Measurements from ENCODE around the gene RBM4. TPM values are rescaled to one million over a fixed set of nuclear protein-coding genes. Genes with fewer than 3 reads are reported as not detected.
A peak's percentile ranks its signal among the peaks of the same experiment; 100 is the strongest.
"Not testable (repeated sequence)": the region's sequence is repeated elsewhere in the genome, so short reads cannot be mapped to it uniquely, and the experiment has no call there.

Gene RBM4
- total RNA-seq, 2 experiments from 2014 or later: 134 to 140 TPM

GRCh38 chr11:66628061-66628603 lies 10.4 kb upstream of the RBM4 start:
- H3K27ac Mint-ChIP-seq: peak overlapping the region; percentile 52

GRCh38 chr11:66629356-66629755 lies 9.1 kb upstream of the RBM4 start:
- no peak for DNase-seq
- H3K4me3 Mint-ChIP-seq: no peak overlapping the region
- H3K36me3 Mint-ChIP-seq: peaks cover 61% of the 10 kb centered on the region
- no peak overlapping the region for H3K27ac Mint-ChIP-seq
- peaks cover 34% of the 10 kb centered on the region for H3K4me1 Mint-ChIP-seq
- no peaks in the 10 kb centered on the region for H3K27me3 Mint-ChIP-seq
- H3K9me3 Mint-ChIP-seq: no peaks in the 10 kb centered on the region

More at GRCh38 chr11:66628061-66628603, 10.4 kb upstream of the RBM4 start:
- DNase-seq: no peak
- Mint-ChIP-seq H3K36me3 (peaks cover 66% of the 10 kb centered on the region), H3K9me3 (no peaks in the 10 kb centered on the region), H3K4me1 (peaks cover 42% of the 10 kb centered on the region), H3K27me3 (no peaks in the 10 kb centered on the region), H3K4me3 (no peak overlapping the region)

- Mint-ChIP-seq H3K4me3 (no peak overlapping the region), H3K36me3 (peaks cover 57% of the 10 kb centered on the region), H3K27me3 (no peaks in the 10 kb centered on the region), H3K27ac (peak overlapping the region; percentile 54), H3K9me3 (no peaks in the 10 kb centered on the region), H3K4me1 (peaks cover 38% of the 10 kb centered on the region)
- DNase-seq: no peak
Observed at GRCh38 chr11:66631883-66632282, 6.6 kb upstream of the RBM4 start.

GRCh38 chr11:66632952-66633351 lies 5.6 kb upstream of the RBM4 start:
- H3K27me3 Mint-ChIP-seq: no peaks in the 10 kb centered on the region
- no peaks in the 10 kb centered on the region for H3K9me3 Mint-ChIP-seq
- H3K4me3 Mint-ChIP-seq: no peak overlapping the region
- DNase-seq: no peak
- peaks cover 45% of the 10 kb centered on the region for H3K4me1 Mint-ChIP-seq
- no peak overlapping the region for H3K27ac Mint-ChIP-seq
- H3K36me3 Mint-ChIP-seq: peaks cover 58% of the 10 kb centered on the region

GRCh38 chr11:66636411-66636810 lies 2.1 kb upstream of the RBM4 start:
- H3K27ac Mint-ChIP-seq: peak overlapping the region; percentile 58
- H3K27me3 Mint-ChIP-seq: no peaks in the 10 kb centered on the region
- no peak overlapping the region for H3K4me3 Mint-ChIP-seq
- peaks cover 50% of the 10 kb centered on the region for H3K4me1 Mint-ChIP-seq
- no peak for DNase-seq
- H3K9me3 Mint-ChIP-seq: no peaks in the 10 kb centered on the region
- peaks cover 68% of the 10 kb centered on the region for H3K36me3 Mint-ChIP-seq

GRCh38 chr11:66637557-66638176 lies 836 bp upstream of the RBM4 start:
- Mint-ChIP-seq H3K36me3 (peaks cover 70% of the 10 kb centered on the region), H3K4me3 (peak overlapping the region; percentile 99), H3K27me3 (no peaks in the 10 kb centered on the region), H3K27ac (peak overlapping the region; percentile 99), H3K4me1 (peaks cover 57% of the 10 kb centered on the region), H3K9me3 (no peaks in the 10 kb centered on the region)
- DNase-seq: no peak

GRCh38 chr11:66639066-66639813 lies 737 bp downstream of the RBM4 start:
- Mint-ChIP-seq H3K9me3 (no peaks in the 10 kb centered on the region), H3K4me3 (peak overlapping the region; percentile 99), H3K27ac (peak overlapping the region; percentile 99), H3K27me3 (no peaks in the 10 kb centered on the region), H3K4me1 (peaks cover 71% of the 10 kb centered on the region), H3K36me3 (peaks cover 77% of the 10 kb centered on the region)
- DNase-seq: peak; percentile 18

GRCh38 chr11:66639814-66640340 lies 1.4 kb downstream of the RBM4 start:
- Mint-ChIP-seq H3K4me3 (peak overlapping the region; percentile 99), H3K27ac (peak overlapping the region; percentile 99), H3K4me1 (peaks cover 75% of the 10 kb centered on the region), H3K36me3 (peaks cover 78% of the 10 kb centered on the region)
- not testable (repeated sequence) for DNase-seq, H3K9me3 Mint-ChIP-seq, H3K27me3 Mint-ChIP-seq

- Mint-ChIP-seq H3K9me3 (no peaks in the 10 kb centered on the region), H3K4me1 (peaks cover 89% of the 10 kb centered on the region), H3K27me3 (no peaks in the 10 kb centered on the region), H3K27ac (peak overlapping the region; percentile 5), H3K4me3 (peak overlapping the region; percentile 99), H3K36me3 (peaks cover 92% of the 10 kb centered on the region)
- DNase-seq: no peak
Observed at GRCh38 chr11:66641834-66642233, 3.3 kb downstream of the RBM4 start.

GRCh38 chr11:66643745-66644437 lies 5.4 kb downstream of the RBM4 start:
- H3K27me3 Mint-ChIP-seq: no peaks in the 10 kb centered on the region
- H3K36me3 Mint-ChIP-seq: peaks cover 87% of the 10 kb centered on the region
- H3K9me3 Mint-ChIP-seq: no peaks in the 10 kb centered on the region
- peak overlapping the region; percentile 27 for H3K27ac Mint-ChIP-seq
- no peak for DNase-seq
- peaks cover 88% of the 10 kb centered on the region for H3K4me1 Mint-ChIP-seq
- H3K4me3 Mint-ChIP-seq: peak overlapping the region; percentile 99

- H3K36me3 Mint-ChIP-seq: peaks cover 83% of the 10 kb centered on the region
- no peak for DNase-seq
- no peaks in the 10 kb centered on the region for H3K27me3 Mint-ChIP-seq
- no peak overlapping the region for H3K4me3 Mint-ChIP-seq
- H3K27ac Mint-ChIP-seq: no peak overlapping the region
- H3K4me1 Mint-ChIP-seq: peaks cover 76% of the 10 kb centered on the region
- no peaks in the 10 kb centered on the region for H3K9me3 Mint-ChIP-seq
Observed at GRCh38 chr11:66646828-66647227, 8.3 kb downstream of the RBM4 start.

- H3K27me3 Mint-ChIP-seq: no peaks in the 10 kb centered on the region
- H3K4me1 Mint-ChIP-seq: peaks cover 55% of the 10 kb centered on the region
- no peak overlapping the region for H3K27ac Mint-ChIP-seq
- peaks cover 68% of the 10 kb centered on the region for H3K36me3 Mint-ChIP-seq
- H3K4me3 Mint-ChIP-seq: no peak overlapping the region
- no peaks in the 10 kb centered on the region for H3K9me3 Mint-ChIP-seq
- no peak for DNase-seq
Observed at GRCh38 chr11:66649903-66650302, 11.4 kb downstream of the RBM4 start.

GRCh38 chr11:66651016-66651415 lies 12.5 kb downstream of the RBM4 start:
- Mint-ChIP-seq H3K4me3 (no peak overlapping the region), H3K4me1 (peaks cover 45% of the 10 kb centered on the region), H3K36me3 (peaks cover 62% of the 10 kb centered on the region), H3K9me3 (no peaks in the 10 kb centered on the region), H3K27ac (peak overlapping the region; percentile 34), H3K27me3 (no peaks in the 10 kb centered on the region)
- no peak for DNase-seq

GRCh38 chr11:66652651-66653050 lies 14.1 kb downstream of the RBM4 start:
- Mint-ChIP-seq H3K27ac (peak overlapping the region; percentile 43), H3K9me3 (no peaks in the 10 kb centered on the region)

GRCh38 chr11:66653123-66653522 lies 14.6 kb downstream of the RBM4 start:
- DNase-seq: no peak
- no peaks in the 10 kb centered on the region for H3K9me3 Mint-ChIP-seq
- no peak overlapping the region for H3K27ac Mint-ChIP-seq
- H3K36me3 Mint-ChIP-seq: peaks cover 48% of the 10 kb centered on the region
- no peaks in the 10 kb centered on the region for H3K27me3 Mint-ChIP-seq
- H3K4me1 Mint-ChIP-seq: peaks cover 27% of the 10 kb centered on the region
- H3K4me3 Mint-ChIP-seq: no peak overlapping the region

More at GRCh38 chr11:66652651-66653050, 14.1 kb downstream of the RBM4 start:
- Mint-ChIP-seq H3K27me3 (no peaks in the 10 kb centered on the region), H3K36me3 (peaks cover 51% of the 10 kb centered on the region), H3K4me1 (peaks cover 29% of the 10 kb centered on the region), H3K4me3 (no peak overlapping the region)
- no peak for DNase-seq
